Sigmoid colon (tissue), 7 donors: ENCODE data around the gene ZNF215. TPM values are rescaled to one million over a fixed set of nuclear protein-coding genes. Genes with fewer than 3 reads are reported as not detected.
"Not testable (repeated sequence)": the region's sequence is repeated elsewhere in the genome, so short reads cannot be mapped to it uniquely, and the experiment has no call there.

Source experiments
- DNase-seq: peaks from one replicate; pipeline ENCODE4 v3.0.0-alpha.2; 2019
- H3K27ac ChIP-seq, 4 donors: fragments of 200-600 bp; sonication (generic); one replicate each; pipeline ENCODE4 v1.5.1; 2016 to 2019; ENCODE audit warnings: mild to moderate bottlenecking in 1 of 4
- H3K27me3 ChIP-seq, 3 donors: fragments of 200-600 bp; sonication (generic); one replicate each; pipeline ENCODE4 v1.5.1; 2019; ENCODE audit warnings: mild to moderate bottlenecking in 1 of 3
- H3K36me3 ChIP-seq, 4 donors: fragments of 200-600 bp; sonication (generic); one replicate each; pipeline ENCODE4 v1.5.1; 2016 to 2019
- H3K4me1 ChIP-seq, 4 donors: fragments of 200-600 bp; sonication (generic); one replicate each; pipeline ENCODE4 v1.5.1; 2017 to 2019
- H3K4me3 ChIP-seq, 4 donors: fragments of 200-600 bp; sonication (generic); one replicate each; pipeline ENCODE4 v1.5.1; 2017 to 2019; ENCODE audit warnings: mild to moderate bottlenecking in 2 of 4, moderate library complexity in 1 of 4
- H3K9me3 ChIP-seq, 4 donors: fragments of 200-600 bp in 3 of 4; sonication (generic) in 3 of 4; one replicate each; pipeline versions ENCODE4 v1.5.1 to v1.6.1; 2013 to 2019
- EP300 ChIP-seq, 4 donors: sonication (generic); formaldehyde crosslinking; IDR thresholded peaks; one replicate each; pipeline ENCODE4 v1.6.1; 2017; ENCODE audit warnings: antibody characterized with exemption in 4 of 4
- POLR2A ChIP-seq, 2 donors: fragments of 450-650 bp; IDR thresholded peaks; one replicate each; pipeline ENCODE4 v1.6.1; 2016; ENCODE audit warnings: antibody characterized with exemption in 2 of 2, mild to moderate bottlenecking in 2 of 2, moderate library complexity in 2 of 2
- POLR2AphosphoS5 ChIP-seq, 4 donors: sonication (generic); formaldehyde crosslinking; IDR thresholded peaks; one replicate each; pipeline ENCODE4 v1.6.1; 2017; ENCODE audit warnings: antibody characterized with exemption in 4 of 4
- WGBS, 2 donors: extraction: QIAGEN DNeasy Blood & Tissue Kit; methylation state at CpG; one replicate each; pipeline ENCODE4 v1.1.7; 2013; 5-methylcytosine and 5-hydroxymethylcytosine counted together
- intact Hi-C: fragments of 100-400 bp; cut with DNase I; formaldehyde crosslinking; loops from one replicate; pipeline ENCODE4 v1.15.1; 2023
- polyA plus RNA-seq, 3 donors: library from polyadenylated mRNA; stranded (reverse); fragments of 200-250 nt; gene quantifications; one replicate each; pipeline ENCODE4 v1.2.3, GENCODE V29; 2013
- total RNA-seq, 4 donors: library from RNA; depleted of rRNA; stranded (reverse); fragments of >200 nt; gene quantifications; one replicate each; pipeline ENCODE4 v1.1.0, GENCODE V29; 2016
- TF ChIP-seq, protein P1 (sequence below), 4 experiments: fragments of 450-650 bp in 3 of 4; fragments of 200-600 bp in 1 of 4; IDR thresholded peaks; one replicate each; pipeline ENCODE4 v1.5.1; 2016 to 2019; ENCODE audit warnings: antibody characterized with exemption in 4 of 4, mild to moderate bottlenecking in 3 of 4, moderate library complexity in 2 of 4
- donor health status: healthy with polysubstance abuse.
- donor health status: Bipolar disorder and iron deficiency.
- donor health status: healthy.

ZNF215 gene
- total RNA-seq (1 to 10 TPM in 2 of 4 donors, under 1 TPM in 2; 0.41 to 3.0 (median 0.78) TPM), polyA plus RNA-seq (1 to 10 TPM in 2 of 3 donors, under 1 TPM in 1; 0.46 to 1.7 (median 1.2) TPM)

DNA sequence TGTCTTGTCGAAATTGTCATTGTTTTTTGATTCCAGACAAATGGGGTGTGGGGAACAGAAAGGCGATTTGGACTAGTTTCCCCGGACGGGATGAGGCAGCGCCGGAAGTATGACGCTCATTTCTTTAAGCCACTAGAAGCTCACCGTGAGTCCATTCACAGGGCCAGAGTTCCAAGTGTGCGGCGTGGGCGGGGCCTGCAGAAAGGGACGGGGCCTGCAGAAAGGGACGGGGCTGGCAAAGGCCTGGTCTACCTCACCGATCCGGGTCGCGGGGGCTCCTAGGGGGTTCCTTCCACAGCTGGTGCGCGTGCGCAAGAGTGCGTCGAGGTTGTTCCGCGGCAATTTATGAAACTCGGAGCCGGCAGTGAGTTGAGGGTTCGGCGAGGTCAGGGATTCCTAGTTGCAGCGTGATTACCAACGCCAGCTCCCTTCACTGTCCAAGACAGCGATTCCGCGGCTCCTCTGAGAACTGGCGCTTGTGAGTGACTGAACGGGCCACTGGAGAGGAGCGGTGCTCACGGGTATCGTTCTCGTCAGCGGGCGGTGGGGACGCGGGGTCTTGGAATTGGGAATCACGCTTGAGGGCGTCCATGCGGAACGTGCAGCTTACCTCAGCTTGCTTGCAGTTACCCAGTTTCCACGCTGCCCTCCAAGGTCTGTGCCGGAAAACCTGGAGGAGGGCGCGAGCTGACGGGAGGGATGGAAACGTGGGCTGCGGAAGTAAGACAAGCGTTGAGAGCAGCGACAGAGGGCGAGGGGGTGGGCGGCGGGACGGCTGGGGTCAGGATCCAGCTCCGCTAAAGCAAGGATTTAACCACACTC lies at the start of gene ZNF215:
Gene ZNF215, plus strand, starts transcription at position 219 of the 822 bp plus-strand sequence. CDS start 5,847 bp downstream, outside the sequence.
- H3K27ac ChIP-seq = peak within 1 kb of the TSS; percentile 38 to 67 (median 64)
- DNase-seq = peak; percentile 85
- H3K4me3 ChIP-seq = peak within 1 kb of the TSS; percentile 43 to 70 (median 56)
- H3K36me3 ChIP-seq = no peaks in the 10 kb centered on the region
- no peaks in the 10 kb centered on the region for H3K27me3 ChIP-seq
- TF ChIP-seq, protein P1, sequence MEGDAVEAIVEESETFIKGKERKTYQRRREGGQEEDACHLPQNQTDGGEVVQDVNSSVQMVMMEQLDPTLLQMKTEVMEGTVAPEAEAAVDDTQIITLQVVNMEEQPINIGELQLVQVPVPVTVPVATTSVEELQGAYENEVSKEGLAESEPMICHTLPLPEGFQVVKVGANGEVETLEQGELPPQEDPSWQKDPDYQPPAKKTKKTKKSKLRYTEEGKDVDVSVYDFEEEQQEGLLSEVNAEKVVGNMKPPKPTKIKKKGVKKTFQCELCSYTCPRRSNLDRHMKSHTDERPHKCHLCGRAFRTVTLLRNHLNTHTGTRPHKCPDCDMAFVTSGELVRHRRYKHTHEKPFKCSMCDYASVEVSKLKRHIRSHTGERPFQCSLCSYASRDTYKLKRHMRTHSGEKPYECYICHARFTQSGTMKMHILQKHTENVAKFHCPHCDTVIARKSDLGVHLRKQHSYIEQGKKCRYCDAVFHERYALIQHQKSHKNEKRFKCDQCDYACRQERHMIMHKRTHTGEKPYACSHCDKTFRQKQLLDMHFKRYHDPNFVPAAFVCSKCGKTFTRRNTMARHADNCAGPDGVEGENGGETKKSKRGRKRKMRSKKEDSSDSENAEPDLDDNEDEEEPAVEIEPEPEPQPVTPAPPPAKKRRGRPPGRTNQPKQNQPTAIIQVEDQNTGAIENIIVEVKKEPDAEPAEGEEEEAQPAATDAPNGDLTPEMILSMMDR (IDR thresholded peaks at IDR 0.05) = no peak
- no peak for TF ChIP-seq POLR2AphosphoS5 (IDR thresholded peaks at IDR 0.05)
- no peak for TF ChIP-seq EP300 (IDR thresholded peaks at IDR 0.05)
- TF ChIP-seq POLR2A (IDR thresholded peaks at IDR 0.05) = no peak
- peaks cover 0 to 15% (median 10%) of the 10 kb centered on the region in 4 donors for H3K4me1 ChIP-seq
- 1 to 2% methylated on average over 61 of the region's 61 CpGs for WGBS, 2 donors
- H3K9me3 ChIP-seq = no peaks in the 10 kb centered on the region
- intact Hi-C loops = loop anchor here (1.0 to 10.0 kb wide), 2 partner anchors 68 to 93 kb away; no protein-coding TSS in a partner anchor

DNA sequence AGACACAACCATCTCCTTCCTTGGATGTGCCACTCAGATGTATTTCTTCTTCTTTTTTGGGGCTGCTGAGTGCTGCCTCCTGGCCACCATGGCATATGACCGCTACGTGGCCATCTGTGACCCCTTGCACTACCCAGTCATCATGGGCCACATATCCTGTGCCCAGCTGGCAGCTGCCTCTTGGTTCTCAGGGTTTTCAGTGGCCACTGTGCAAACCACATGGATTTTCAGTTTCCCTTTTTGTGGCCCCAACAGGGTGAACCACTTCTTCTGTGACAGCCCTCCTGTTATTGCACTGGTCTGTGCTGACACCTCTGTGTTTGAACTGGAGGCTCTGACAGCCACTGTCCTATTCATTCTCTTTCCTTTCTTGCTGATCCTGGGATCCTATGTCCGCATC lies 49.3 kb upstream of the ZNF215 start:
- Histone ChIP-seq H3K27ac (no peak overlapping the region), H3K27me3 (no peaks in the 10 kb centered on the region), H3K4me1 (no peaks in the 10 kb centered on the region), H3K36me3 (no peaks in the 10 kb centered on the region), H3K4me3 (no peak overlapping the region), H3K9me3 (peaks cover 0 to 3% (median 0%) of the 10 kb centered on the region in 4 donors)
- TF ChIP-seq EP300 (IDR thresholded peaks at IDR 0.05) (no peak), POLR2A (IDR thresholded peaks at IDR 0.05) (no peak), POLR2AphosphoS5 (IDR thresholded peaks at IDR 0.05) (no peak)
- TF ChIP-seq, protein P1 (IDR thresholded peaks at IDR 0.05) = no peak
- intact Hi-C loops = no loop called here
- WGBS, 2 donors = 71 to 91% methylated on average over 3 of the region's 3 CpGs
- DNase-seq = no peak

DNA sequence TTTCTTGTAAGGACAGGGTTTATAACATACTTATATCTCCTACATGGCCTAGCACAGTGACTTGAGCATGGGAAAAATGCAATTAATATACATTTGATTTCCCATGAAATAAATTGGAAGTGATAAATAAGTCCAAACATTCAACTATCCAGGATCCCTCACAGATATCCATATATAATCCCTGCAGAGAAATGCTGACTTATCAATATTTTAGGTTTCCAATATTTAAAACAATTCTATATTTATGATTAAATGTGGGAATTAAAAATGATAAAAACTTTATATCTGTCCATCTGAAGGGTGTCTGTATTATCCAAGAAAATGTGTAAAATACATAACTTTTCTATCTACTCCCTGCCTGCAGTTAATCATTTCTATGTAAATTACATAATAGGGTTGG lies 43.5 kb upstream of the ZNF215 start:
- DNase-seq = no peak
- H3K4me1 ChIP-seq = no peaks in the 10 kb centered on the region
- H3K4me3 ChIP-seq = no peak overlapping the region
- no peaks in the 10 kb centered on the region for H3K36me3 ChIP-seq
- TF ChIP-seq POLR2AphosphoS5 (IDR thresholded peaks at IDR 0.05) = no peak
- TF ChIP-seq POLR2A (IDR thresholded peaks at IDR 0.05) = no peak
- TF ChIP-seq, protein P1 (IDR thresholded peaks at IDR 0.05) = no peak
- H3K9me3 ChIP-seq = no peaks in the 10 kb centered on the region
- intact Hi-C loops = no loop called here
- no peaks in the 10 kb centered on the region for H3K27me3 ChIP-seq
- no peak overlapping the region for H3K27ac ChIP-seq

DNA sequence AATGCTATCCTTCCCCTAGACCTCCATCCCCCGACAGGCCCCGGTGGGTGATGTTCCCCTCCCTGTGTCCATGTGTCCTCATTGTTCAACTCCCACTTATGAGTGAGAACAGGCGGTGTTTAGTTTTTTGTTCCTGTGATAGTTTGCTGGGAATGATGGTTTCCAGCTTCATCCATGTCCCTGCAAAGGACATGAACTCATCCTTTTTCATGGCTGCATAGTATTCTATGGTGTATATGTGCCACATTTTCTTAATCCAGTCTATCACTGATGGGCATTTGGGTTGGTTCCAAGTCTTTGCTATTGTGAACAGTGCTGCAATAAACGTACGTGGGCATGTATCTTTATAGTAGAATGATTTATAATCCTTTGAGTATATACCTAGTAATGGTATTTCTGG lies 38.5 kb upstream of the ZNF215 start:
- WGBS, 2 donors = 77 to 92% methylated on average over 5 of the region's 5 CpGs
- DNase-seq, H3K4me3 ChIP-seq, H3K27ac ChIP-seq, intact Hi-C loops, H3K9me3 ChIP-seq, H3K4me1 ChIP-seq, H3K36me3 ChIP-seq, H3K27me3 ChIP-seq: not testable (repeated sequence)

DNA sequence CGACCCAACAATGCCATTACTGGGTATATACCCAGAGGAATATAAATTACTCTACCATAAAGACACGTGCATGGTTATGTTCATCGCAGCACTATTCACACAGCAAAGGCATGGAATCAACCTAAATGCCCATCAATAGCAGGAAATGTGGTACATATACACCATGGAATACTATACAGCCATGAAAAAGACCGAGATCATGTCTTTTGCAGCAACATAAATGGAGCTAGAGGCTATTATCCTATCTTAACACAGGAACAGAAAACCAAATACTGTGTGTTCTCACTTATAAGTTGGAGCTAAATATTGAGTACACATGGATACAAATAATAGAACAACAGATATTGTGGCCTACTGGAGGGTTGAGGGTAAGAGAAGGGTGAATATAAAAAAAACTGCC lies 37.4 kb upstream of the ZNF215 start:
- Histone ChIP-seq H3K4me3 (no peak overlapping the region), H3K4me1 (no peaks in the 10 kb centered on the region), H3K27me3 (no peaks in the 10 kb centered on the region), H3K9me3 (peaks cover 0 to 3% (median under 1%) of the 10 kb centered on the region in 4 donors), H3K27ac (no peak overlapping the region), H3K36me3 (no peaks in the 10 kb centered on the region)
- DNase-seq = no peak
- 77 to 90% methylated on average over 4 of the region's 4 CpGs for WGBS, 2 donors
- intact Hi-C loops = no loop called here
- TF ChIP-seq POLR2A (IDR thresholded peaks at IDR 0.05) (no peak), POLR2AphosphoS5 (IDR thresholded peaks at IDR 0.05) (no peak), EP300 (IDR thresholded peaks at IDR 0.05) (no peak)
- TF ChIP-seq, protein P1 (IDR thresholded peaks at IDR 0.05) = no peak
